GM23338 (cell line): ENCODE results near the gene SLC26A4. TPM values are rescaled to one million over a fixed set of nuclear protein-coding genes. Genes with fewer than 3 reads are reported as not detected.

Source experiments
- ATAC-seq: fragments of 200-7000 bp; cut with Tn5 transposase; 3 replicates; pipeline ENCODE4 v1.9.1; 2020
- DNase-seq: peaks from one replicate; pipeline ENCODE4 v3.0.0-alpha.2; 2015; ENCODE audit warnings: low spot score
- H2AFZ ChIP-seq: fragments of 200-600 bp; sonication (generic); 2 replicates; pipeline ENCODE4 v1.8.0; 2016; ENCODE audit warnings: antibody characterized with exemption, mild to moderate bottlenecking, moderate library complexity
- H3F3A ChIP-seq: fragments of 200-600 bp; sonication (generic); replicated peaks from 2 replicates; pipeline ENCODE4 v1.8.0; 2017; ENCODE audit warnings: antibody characterized with exemption, mixed run types, low read depth
- H3K27ac ChIP-seq: fragments of 200-600 bp; sonication (generic); 2 replicates; pipeline ENCODE4 v1.6.1; 2016; ENCODE audit warnings: low read depth
- H3K27me3 ChIP-seq: fragments of 200-600 bp; sonication (generic); 2 replicates; pipeline ENCODE4 v1.8.0; 2016; ENCODE audit warnings: mild to moderate bottlenecking, mixed run types, moderate library complexity; ENCODE audit not compliant: insufficient read depth
- H3K36me3 ChIP-seq: fragments of 200-600 bp; sonication (generic); 2 replicates; pipeline ENCODE4 v1.8.0; 2016; ENCODE audit warnings: mild to moderate bottlenecking; ENCODE audit not compliant: insufficient read depth
- H3K4me1 ChIP-seq: fragments of 200-600 bp; sonication (generic); 2 replicates; pipeline ENCODE4 v1.8.0; 2016; ENCODE audit warnings: mild to moderate bottlenecking, moderate library complexity; ENCODE audit not compliant: insufficient read depth
- H3K4me2 ChIP-seq: fragments of 200-600 bp; sonication (generic); 2 replicates; pipeline ENCODE4 v1.7.1; 2017; ENCODE audit warnings: mixed run types
- H3K4me3 ChIP-seq: fragments of 200-600 bp; sonication (generic); 2 replicates; pipeline ENCODE4 v1.6.1; 2016; ENCODE audit warnings: mixed run types
- H3K79me2 ChIP-seq: fragments of 200-600 bp; sonication (generic); replicated peaks from 2 replicates; pipeline ENCODE4 v1.8.0; 2017; ENCODE audit warnings: mild to moderate bottlenecking; ENCODE audit not compliant: insufficient read depth
- H3K9me2 ChIP-seq: fragments of 200-600 bp; sonication (generic); 2 replicates; pipeline ENCODE4 v1.8.0; 2017; ENCODE audit not compliant: insufficient read depth
- H4K20me1 ChIP-seq: fragments of 200-600 bp; sonication (generic); replicated peaks from 2 replicates; pipeline ENCODE4 v1.8.0; 2017; ENCODE audit warnings: mild to moderate bottlenecking; ENCODE audit not compliant: insufficient read depth
- H3K27ac Mint-ChIP-seq: 2 replicates; pipeline ENCODE4 v1.8.0; 2020; ENCODE audit warnings: inconsistent platforms, mild to moderate bottlenecking, moderate library complexity, mixed read lengths
- H3K27me3 Mint-ChIP-seq: 3 replicates; pipeline ENCODE4 v1.8.0; 2022; ENCODE audit warnings: low read depth, mild to moderate bottlenecking, moderate library complexity, mixed read lengths, inconsistent platforms; ENCODE audit not compliant: insufficient read depth, poor library complexity
- H3K36me3 Mint-ChIP-seq: 3 replicates; pipeline ENCODE4 v1.8.0; 2021; ENCODE audit warnings: low read depth, mild to moderate bottlenecking, inconsistent platforms, moderate library complexity, mixed read lengths
- H3K4me1 Mint-ChIP-seq: 3 replicates; pipeline ENCODE4 v1.8.0; 2020; ENCODE audit warnings: mild to moderate bottlenecking, inconsistent platforms, mixed read lengths
- H3K4me3 Mint-ChIP-seq: 3 replicates; pipeline ENCODE4 v1.8.0; 2021; ENCODE audit warnings: moderate library complexity, mild to moderate bottlenecking, inconsistent platforms, mixed read lengths
- H3K9me3 Mint-ChIP-seq: 3 replicates; pipeline ENCODE4 v1.8.0; 2020; ENCODE audit warnings: moderate library complexity, mild to moderate bottlenecking, inconsistent platforms, mixed read lengths
- POLR2AphosphoS5 ChIP-seq: IDR thresholded peaks from 2 replicates; pipeline ENCODE4 v1.6.1; 2016; ENCODE audit warnings: antibody characterized with exemption, low read depth
- STAT1 ChIP-seq: IDR thresholded peaks from one replicate; pipeline ENCODE4 v1.6.1; 2016; ENCODE audit warnings: antibody characterized with exemption; ENCODE audit not compliant: unreplicated experiment
- ZNF462 ChIP-seq: fragments of 250-450 bp; sonication (Bioruptor Pico); IDR thresholded peaks from 2 replicates; pipeline ENCODE4 v1.5.0; 2020; ENCODE audit warnings: mild to moderate bottlenecking, moderate library complexity
- polyA plus RNA-seq: library from polyadenylated mRNA; unstranded; fragments of >200 nt; fragmentation: Nextera tagmentation; extraction: Ambion mirVana; gene quantifications from 2 replicates; pipeline ENCODE4 v1.2.1, GENCODE V29; 2016
- total RNA-seq: library from RNA; depleted of rRNA; stranded (reverse); fragments of >200 nt; shearing (Covaris generic); gene quantifications from 2 replicates; pipeline ENCODE4 v1.2.3, GENCODE V29; 2014
- TF ChIP-seq, protein P1 (sequence below), 2 experiments: fragments of 200-600 bp in 1 of 2; sonication (generic) in 1 of 2; conservative IDR thresholded peaks; 2 replicates each; pipeline versions ENCODE4 v1.5.1 to v1.6.1; 2016 to 2017; ENCODE audit warnings: antibody characterized with exemption in 2 of 2, low read depth in 2 of 2, mild to moderate bottlenecking in 2 of 2, moderate library complexity in 1 of 2

Gene SLC26A4
- total and polyA plus RNA-seq, 2 experiments from 2014 or later: 0.07 TPM; not detected in 1

DNA sequence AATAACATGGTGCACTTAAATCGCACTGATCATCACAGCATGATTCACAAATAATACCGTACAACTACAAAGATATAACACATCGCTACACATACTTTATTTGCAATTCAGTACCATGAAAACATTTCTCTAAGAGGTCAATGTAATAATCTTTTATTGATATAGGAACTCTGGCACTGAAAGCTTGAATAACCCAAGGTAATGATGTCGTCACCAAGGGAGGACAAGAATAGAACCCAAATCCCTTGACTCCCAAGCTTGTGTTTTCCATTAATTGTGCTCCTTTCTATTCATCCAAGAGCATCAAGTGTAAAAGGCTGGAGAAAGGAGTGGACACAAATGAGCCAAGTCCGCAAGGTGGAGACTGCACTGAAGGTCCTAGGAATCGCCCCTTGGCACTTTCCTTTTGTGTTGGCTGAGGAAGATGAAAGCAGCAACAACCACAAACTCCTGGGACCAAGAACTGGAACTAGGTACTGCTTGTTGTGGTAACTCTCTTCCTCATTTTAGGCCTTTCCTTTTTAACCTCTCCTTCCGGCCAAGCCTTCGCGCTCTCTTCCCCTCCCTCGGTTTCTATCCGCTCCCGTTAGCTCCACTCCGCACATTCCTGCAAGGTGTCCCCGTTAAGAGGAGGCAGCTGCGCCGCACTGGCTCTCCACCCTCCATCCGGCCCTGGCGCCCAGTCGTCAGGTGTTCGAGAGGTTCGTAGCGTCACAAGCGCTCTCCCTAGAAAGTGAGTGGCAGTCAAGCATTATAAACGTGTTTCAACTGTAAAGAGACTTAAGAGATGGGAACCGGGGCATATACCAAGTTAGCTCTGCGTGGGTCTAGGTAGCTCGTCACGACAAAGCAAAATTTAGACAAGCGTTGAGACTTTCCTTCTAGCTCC lies 82.3 kb downstream of the SLC26A4 start:
- DNase-seq: peak; percentile 91
- peak overlapping the region; percentile 98 for H3K27ac ChIP-seq
- H3K4me2 ChIP-seq: peak overlapping the region; percentile 96
- H2AFZ ChIP-seq: peak overlapping the region; percentile 92
- Mint-ChIP-seq H3K27me3 (peaks cover 3% of the 10 kb centered on the region), H3K27ac (peak overlapping the region; percentile 96), H3K36me3 (no peaks in the 10 kb centered on the region; the same call in 2 of the 3 replicates), H3K4me3 (peak overlapping the region; percentile 98), H3K9me3 (no peaks in the 10 kb centered on the region), H3K4me1 (peaks cover 17% of the 10 kb centered on the region)
- H3K27me3 ChIP-seq: no peaks in the 10 kb centered on the region
- H3K79me2 ChIP-seq: peaks cover 39% of the 10 kb centered on the region
- TF ChIP-seq POLR2AphosphoS5: peak; percentile 45; the same call in 1 of the 2 replicates
- TF ChIP-seq ZNF462 (CRISPR knock-in tag): no peak
- TF ChIP-seq STAT1: no peak
- TF ChIP-seq, protein P1, sequence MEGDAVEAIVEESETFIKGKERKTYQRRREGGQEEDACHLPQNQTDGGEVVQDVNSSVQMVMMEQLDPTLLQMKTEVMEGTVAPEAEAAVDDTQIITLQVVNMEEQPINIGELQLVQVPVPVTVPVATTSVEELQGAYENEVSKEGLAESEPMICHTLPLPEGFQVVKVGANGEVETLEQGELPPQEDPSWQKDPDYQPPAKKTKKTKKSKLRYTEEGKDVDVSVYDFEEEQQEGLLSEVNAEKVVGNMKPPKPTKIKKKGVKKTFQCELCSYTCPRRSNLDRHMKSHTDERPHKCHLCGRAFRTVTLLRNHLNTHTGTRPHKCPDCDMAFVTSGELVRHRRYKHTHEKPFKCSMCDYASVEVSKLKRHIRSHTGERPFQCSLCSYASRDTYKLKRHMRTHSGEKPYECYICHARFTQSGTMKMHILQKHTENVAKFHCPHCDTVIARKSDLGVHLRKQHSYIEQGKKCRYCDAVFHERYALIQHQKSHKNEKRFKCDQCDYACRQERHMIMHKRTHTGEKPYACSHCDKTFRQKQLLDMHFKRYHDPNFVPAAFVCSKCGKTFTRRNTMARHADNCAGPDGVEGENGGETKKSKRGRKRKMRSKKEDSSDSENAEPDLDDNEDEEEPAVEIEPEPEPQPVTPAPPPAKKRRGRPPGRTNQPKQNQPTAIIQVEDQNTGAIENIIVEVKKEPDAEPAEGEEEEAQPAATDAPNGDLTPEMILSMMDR (conservative IDR thresholded peaks at IDR 0.05; ENCODE audit: low read depth in 2 of 2): 0 out of 4 replicates have a peak, but pooled peaks of 1 of the 2 experiments have one; percentile 6
- no peaks in the 10 kb centered on the region for H3K36me3 ChIP-seq
- peaks cover 4% of the 10 kb centered on the region; the same call in 1 of the 2 replicates for H3F3A ChIP-seq
- peaks cover 31% of the 10 kb centered on the region for H3K4me1 ChIP-seq
- no peaks in the 10 kb centered on the region; the same call in none of the 2 replicates for H4K20me1 ChIP-seq
- peak overlapping the region; percentile 87 for H3K4me3 ChIP-seq
- H3K9me2 ChIP-seq: no peaks in the 10 kb centered on the region
- peak; percentile 76 for ATAC-seq
